ENCODE results near the gene RASEF.

GRCh38 chr9:82975176-82975575 is 87.8 kb downstream of the RASEF start:
- no peak for TF ChIP-seq POLR2A (IDR thresholded peaks at IDR 0.05; ENCODE audit: low read depth)
- no peak for TF ChIP-seq CTCF (IDR thresholded peaks at IDR 0.05)
- no peak for TF ChIP-seq POLR2AphosphoS5 (IDR thresholded peaks at IDR 0.05)
